ENCODE data around the gene RAB11FIP4.

RAB11FIP4 gene

DNA sequence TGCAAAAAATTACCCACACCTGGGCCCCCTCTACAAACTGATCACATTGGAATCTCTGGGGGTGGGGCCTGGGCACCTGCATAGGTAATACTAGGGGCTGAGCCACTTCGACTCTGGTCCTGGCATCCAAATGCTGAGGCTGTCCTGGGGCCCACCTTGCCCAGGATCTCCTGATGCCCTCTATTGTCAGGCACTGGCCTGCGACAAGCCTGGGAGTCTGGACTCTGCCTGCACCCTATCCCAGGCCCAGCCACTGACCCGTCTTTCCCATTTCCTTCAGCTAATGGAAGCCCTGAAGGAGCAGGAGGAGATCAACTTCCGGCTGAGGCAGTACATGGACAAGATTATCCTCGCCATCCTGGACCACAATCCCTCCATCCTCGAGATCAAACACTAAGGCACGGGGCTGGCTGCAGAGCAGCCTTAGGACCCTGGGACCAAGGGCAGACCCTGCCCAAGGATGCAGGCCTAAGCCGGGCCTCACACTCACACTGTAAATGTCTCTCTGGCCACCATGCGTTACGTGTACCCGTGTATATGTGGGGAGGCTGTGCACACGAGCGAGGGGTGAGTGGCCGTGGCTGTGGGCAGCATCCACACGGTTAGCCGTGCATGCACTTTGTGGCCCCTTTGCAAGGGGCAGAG is 140.0 kb downstream of the RAB11FIP4 start:
- Histone ChIP-seq H3K27ac (ENCODE audit: low read depth, low read length) (no peak overlapping the region), H3K36me3 (ENCODE audit: control insufficient read depth, low read length) (peaks cover 20% of the 10 kb centered on the region), H3K4me2 (ENCODE audit: low read length) (no peak overlapping the region)

DNA sequence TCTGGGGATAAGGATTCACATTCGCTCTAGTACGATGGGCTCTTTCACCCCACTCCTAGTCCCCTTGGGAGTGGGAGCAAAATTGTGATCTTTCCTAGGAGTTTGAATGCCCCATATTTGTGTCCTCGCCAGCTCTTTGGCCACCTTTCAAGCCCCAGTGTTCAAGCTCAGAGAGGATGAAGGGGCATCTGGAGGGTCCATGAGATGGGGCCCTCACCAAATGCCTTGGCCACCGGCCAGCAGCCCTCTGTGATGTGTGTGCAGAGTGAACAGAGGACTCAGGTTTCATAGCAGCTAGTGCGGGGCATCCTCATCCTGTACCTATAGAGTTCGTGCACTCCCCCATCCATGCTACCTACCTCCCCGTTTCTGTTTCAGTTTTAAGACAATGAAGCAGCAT is 140.6 kb downstream of the RAB11FIP4 start:
- peaks cover 19% of the 10 kb centered on the region for H3F3A ChIP-seq (ENCODE audit: control insufficient read depth, insufficient read depth)
- no peaks in the 10 kb centered on the region for H3K79me2 ChIP-seq (ENCODE audit: control insufficient read depth, low read length)
- TF ChIP-seq, protein P1, sequence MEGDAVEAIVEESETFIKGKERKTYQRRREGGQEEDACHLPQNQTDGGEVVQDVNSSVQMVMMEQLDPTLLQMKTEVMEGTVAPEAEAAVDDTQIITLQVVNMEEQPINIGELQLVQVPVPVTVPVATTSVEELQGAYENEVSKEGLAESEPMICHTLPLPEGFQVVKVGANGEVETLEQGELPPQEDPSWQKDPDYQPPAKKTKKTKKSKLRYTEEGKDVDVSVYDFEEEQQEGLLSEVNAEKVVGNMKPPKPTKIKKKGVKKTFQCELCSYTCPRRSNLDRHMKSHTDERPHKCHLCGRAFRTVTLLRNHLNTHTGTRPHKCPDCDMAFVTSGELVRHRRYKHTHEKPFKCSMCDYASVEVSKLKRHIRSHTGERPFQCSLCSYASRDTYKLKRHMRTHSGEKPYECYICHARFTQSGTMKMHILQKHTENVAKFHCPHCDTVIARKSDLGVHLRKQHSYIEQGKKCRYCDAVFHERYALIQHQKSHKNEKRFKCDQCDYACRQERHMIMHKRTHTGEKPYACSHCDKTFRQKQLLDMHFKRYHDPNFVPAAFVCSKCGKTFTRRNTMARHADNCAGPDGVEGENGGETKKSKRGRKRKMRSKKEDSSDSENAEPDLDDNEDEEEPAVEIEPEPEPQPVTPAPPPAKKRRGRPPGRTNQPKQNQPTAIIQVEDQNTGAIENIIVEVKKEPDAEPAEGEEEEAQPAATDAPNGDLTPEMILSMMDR (IDR thresholded peaks at IDR 0.05; ENCODE audit: low read depth, low read length, poor library complexity, severe bottlenecking): no peak
- TF ChIP-seq EZH2phosphoT487 (IDR thresholded peaks at IDR 0.05; ENCODE audit: borderline replicate concordance, low read length): no peak
- H3K4me2 ChIP-seq (ENCODE audit: low read length): no peak overlapping the region
- H3K27ac ChIP-seq (ENCODE audit: low read depth, low read length): no peak overlapping the region
- H3K9me2 ChIP-seq (replicated peaks; ENCODE audit: control insufficient read depth, low read length): no peaks in the 10 kb centered on the region
- H3K4me3 ChIP-seq (ENCODE audit: low read length): no peak overlapping the region
- H3K4me1 ChIP-seq (ENCODE audit: control insufficient read depth, low read length): peaks cover 41% of the 10 kb centered on the region
- H3K9me3 ChIP-seq (ENCODE audit: control insufficient read depth, insufficient read depth, low read length): no peaks in the 10 kb centered on the region
- peaks cover 20% of the 10 kb centered on the region for H3K36me3 ChIP-seq (ENCODE audit: control insufficient read depth, low read length)
- H4K20me1 ChIP-seq (ENCODE audit: control insufficient read depth, insufficient read depth, low read depth, low read length): no peaks in the 10 kb centered on the region
- H3K27me3 ChIP-seq (ENCODE audit: control insufficient read depth, low read length): no peaks in the 10 kb centered on the region

More for the DNA sequence above, 140.0 kb downstream of the RAB11FIP4 start:
- no peak overlapping the region for H3K4me3 ChIP-seq (ENCODE audit: low read length)
- H3K79me2 ChIP-seq (ENCODE audit: control insufficient read depth, low read length): no peaks in the 10 kb centered on the region
- peaks cover 35% of the 10 kb centered on the region for H3K4me1 ChIP-seq (ENCODE audit: control insufficient read depth, low read length)
- TF ChIP-seq, protein P1 (IDR thresholded peaks at IDR 0.05; ENCODE audit: low read depth, low read length, poor library complexity, severe bottlenecking): no peak
- TF ChIP-seq EZH2phosphoT487 (IDR thresholded peaks at IDR 0.05; ENCODE audit: borderline replicate concordance, low read length): no peak
- H3K9me2 ChIP-seq (replicated peaks; ENCODE audit: control insufficient read depth, low read length): no peaks in the 10 kb centered on the region
- no peaks in the 10 kb centered on the region for H3K27me3 ChIP-seq (ENCODE audit: control insufficient read depth, low read length)
- peaks cover 17% of the 10 kb centered on the region for H3F3A ChIP-seq (ENCODE audit: control insufficient read depth, insufficient read depth)
- no peaks in the 10 kb centered on the region for H4K20me1 ChIP-seq (ENCODE audit: control insufficient read depth, insufficient read depth, low read depth, low read length)
- no peaks in the 10 kb centered on the region for H3K9me3 ChIP-seq (ENCODE audit: control insufficient read depth, insufficient read depth, low read length)

DNA sequence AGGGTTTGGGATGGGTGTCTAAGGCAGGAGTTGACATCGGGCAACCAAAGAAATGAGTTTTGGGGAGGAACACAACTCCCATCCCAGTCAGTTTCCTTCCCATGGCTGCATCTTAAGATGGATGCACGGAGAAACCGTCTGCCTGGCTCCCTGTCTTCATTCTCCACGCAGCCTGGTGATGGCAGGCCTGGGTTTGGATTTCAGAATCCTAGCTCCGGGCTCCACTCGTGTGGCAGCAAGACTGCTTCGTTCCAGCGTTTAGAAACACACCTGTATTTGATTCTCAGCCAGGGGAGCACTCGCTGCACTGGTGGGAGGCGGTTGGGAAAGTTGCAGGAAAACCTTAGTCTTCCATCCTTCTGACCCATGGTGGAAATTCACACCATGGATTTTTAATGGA is 141.1 kb downstream of the RAB11FIP4 start:
- no peaks in the 10 kb centered on the region for H4K20me1 ChIP-seq (ENCODE audit: control insufficient read depth, insufficient read depth, low read depth, low read length)
- no peaks in the 10 kb centered on the region for H3K9me3 ChIP-seq (ENCODE audit: control insufficient read depth, insufficient read depth, low read length)
- peaks cover 19% of the 10 kb centered on the region for H3F3A ChIP-seq (ENCODE audit: control insufficient read depth, insufficient read depth)
- H3K27ac ChIP-seq (ENCODE audit: low read depth, low read length): no peak overlapping the region
- no peak overlapping the region for H3K4me3 ChIP-seq (ENCODE audit: low read length)
- no peaks in the 10 kb centered on the region for H3K9me2 ChIP-seq (replicated peaks; ENCODE audit: control insufficient read depth, low read length)
- no peak for TF ChIP-seq EZH2phosphoT487 (IDR thresholded peaks at IDR 0.05; ENCODE audit: borderline replicate concordance, low read length)
- TF ChIP-seq, protein P1 (IDR thresholded peaks at IDR 0.05; ENCODE audit: low read depth, low read length, poor library complexity, severe bottlenecking): no peak
- no peaks in the 10 kb centered on the region for H3K79me2 ChIP-seq (ENCODE audit: control insufficient read depth, low read length)
- H3K4me1 ChIP-seq (ENCODE audit: control insufficient read depth, low read length): peaks cover 45% of the 10 kb centered on the region
- no peaks in the 10 kb centered on the region for H3K27me3 ChIP-seq (ENCODE audit: control insufficient read depth, low read length)
- H3K36me3 ChIP-seq (ENCODE audit: control insufficient read depth, low read length): peaks cover 20% of the 10 kb centered on the region
- H3K4me2 ChIP-seq (ENCODE audit: low read length): no peak overlapping the region
